Measurements from ENCODE around the gene KAT5. TPM values are rescaled to one million over a fixed set of nuclear protein-coding genes. Genes with fewer than 3 reads are reported as not detected.

The KAT5 gene
- total and polyA plus RNA-seq, 2 of the 4 experiments (the other 2 are of a cell fraction), result 33.3 to 34.2 TPM

GRCh38 chr11:65716302-65716701 is 4.2 kb downstream of the KAT5 start:
- H3K9me3 ChIP-seq (ENCODE audit: control insufficient read depth, insufficient read depth, low read length), result no peaks in the 10 kb centered on the region
- no peak overlapping the region for H3K4me3 ChIP-seq (ENCODE audit: insufficient read depth, low read depth, low read length)
- ChIA-PET CTCF (no interaction called here), POLR2A (ENCODE audit: unreplicated experiment) (no interaction called here)
- in situ Hi-C loops (cut with MboI; ENCODE audit: low sequenced_read_pairs) (loop anchor here (10.0 kb wide), 1 partner anchor 268 kb away; no protein-coding TSS in a partner anchor), intact Hi-C loops (cut with micrococcal nuclease) (no loop called here), dilution Hi-C loops (cut with HindIII; ENCODE audit: low sequenced_read_pairs, unreplicated experiment) (no loop called here)
- H4K8ac ChIP-seq (ENCODE audit: low read depth in 2 of 2, low read length in 2 of 2), result no peak overlapping the region
- no peak overlapping the region for H4K5ac ChIP-seq (ENCODE audit: low read depth, low read length)
- no TSS peak for BruUV-seq (replicated peaks)
- H3K18ac ChIP-seq (ENCODE audit: low read depth, low read length), result no peak overlapping the region
- DNase-seq, result no peak
- H3K9ac ChIP-seq (ENCODE audit: low read depth, low read length), result no peak overlapping the region
- peaks cover 31 to 72% of the 10 kb centered on the region in 2 experiments for H3K79me1 ChIP-seq (ENCODE audit: low read depth in 1 of 2, low read length in 2 of 2)
- no peak overlapping the region for H3K4ac ChIP-seq (ENCODE audit: low read depth, low read length)
- H2AK5ac ChIP-seq (ENCODE audit: low read depth, low read length), result no peak overlapping the region
- no peak overlapping the region for H3K23ac ChIP-seq (ENCODE audit: low read depth, low read length)
- peaks cover 29% of the 10 kb centered on the region for H4K20me1 ChIP-seq (ENCODE audit: insufficient read depth, low read length)
- no peak for TF ChIP-seq BHLHE40 (IDR thresholded peaks at IDR 0.05; ENCODE audit: low read depth, low read length)
- TF ChIP-seq FOS (IDR thresholded peaks at IDR 0.05; ENCODE audit: low read depth, low read length), result no peak
- TF ChIP-seq RCOR1 (IDR thresholded peaks at IDR 0.05; ENCODE audit: insufficient replicate concordance, low read length), result no peak
- no peak for TF ChIP-seq RAD21 (IDR thresholded peaks at IDR 0.05; ENCODE audit: low read length)
- TF ChIP-seq, protein P1, sequence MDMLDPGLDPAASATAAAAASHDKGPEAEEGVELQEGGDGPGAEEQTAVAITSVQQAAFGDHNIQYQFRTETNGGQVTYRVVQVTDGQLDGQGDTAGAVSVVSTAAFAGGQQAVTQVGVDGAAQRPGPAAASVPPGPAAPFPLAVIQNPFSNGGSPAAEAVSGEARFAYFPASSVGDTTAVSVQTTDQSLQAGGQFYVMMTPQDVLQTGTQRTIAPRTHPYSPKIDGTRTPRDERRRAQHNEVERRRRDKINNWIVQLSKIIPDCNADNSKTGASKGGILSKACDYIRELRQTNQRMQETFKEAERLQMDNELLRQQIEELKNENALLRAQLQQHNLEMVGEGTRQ (IDR thresholded peaks at IDR 0.05; ENCODE audit: low read depth, low read length), result no peak
- TF ChIP-seq MAFK (IDR thresholded peaks at IDR 0.05; ENCODE audit: low read depth, low read length), result no peak
- H2AFZ ChIP-seq (replicated peaks; ENCODE audit: low read length, poor library complexity), result no peak overlapping the region
- H3K9me1 ChIP-seq (ENCODE audit: insufficient read depth, low read length), result peaks cover 5% of the 10 kb centered on the region; the same call in 1 of the 2 replicates
- no peak overlapping the region for H3K14ac ChIP-seq (replicated peaks; ENCODE audit: low read depth, low read length)
- no peak overlapping the region for H3K56ac ChIP-seq (ENCODE audit: extremely low read depth, insufficient read depth, low read length)
- no peak overlapping the region for H4K91ac ChIP-seq (ENCODE audit: insufficient read depth, low read depth, low read length)
- no peak overlapping the region for H3K27ac ChIP-seq (ENCODE audit: insufficient read depth, low read length)
- no peaks in the 10 kb centered on the region for H3K27me3 ChIP-seq (ENCODE audit: control insufficient read depth, insufficient read depth, low read length)
- H2BK5ac ChIP-seq (ENCODE audit: low read depth, low read length, poor library complexity, severe bottlenecking), result no peak overlapping the region
- no peak overlapping the region for H2BK15ac ChIP-seq (ENCODE audit: low read depth, low read length)
- H2BK120ac ChIP-seq (ENCODE audit: low read depth, low read length), result no peak overlapping the region
- peaks cover 53% of the 10 kb centered on the region for H3K36me3 ChIP-seq (ENCODE audit: control insufficient read depth, insufficient read depth, low read length)
- H2AK9ac ChIP-seq (replicated peaks; ENCODE audit: low read depth, low read length, poor library complexity), result no peak overlapping the region
- no peak overlapping the region for H2BK20ac ChIP-seq (ENCODE audit: low read depth, low read length)
- WGBS, 2 experiments (ENCODE audit: extremely low coverage in 2 of 2, insufficient read length in 1 of 2), result 93% methylated on average over 3 of the region's 7 CpGs; no CpG with 5 or more reads in 1 of the 2 experiments
- ATAC-seq (ENCODE audit: low read depth), result no peak
- no peak overlapping the region for H3K4me2 ChIP-seq (ENCODE audit: low read depth, low read length)
- H3K4me1 ChIP-seq (ENCODE audit: control insufficient read depth, insufficient read depth, low read length), result peaks cover 6% of the 10 kb centered on the region; the same call in 1 of the 2 replicates
